RWPE1 (cell line): ENCODE data around the gene NOXRED1.
"Not testable (repeated sequence)": the region's sequence is repeated elsewhere in the genome, so short reads cannot be mapped to it uniquely, and the experiment has no call there.

Experiments used
- CTCF ChIA-PET: fragments of 350-600 bp; sonication (Branson Sonifier 250); formaldehyde crosslinking; extraction: SDS; loops from one replicate; lab custom pipeline; 2021; lab: Yijun Ruan, JAX
- POLR2A ChIA-PET: fragments of 400-600 bp; formaldehyde crosslinking; extraction: SDS; loops from one replicate; lab custom pipeline; 2020; ENCODE audit warnings: antibody characterized with exemption; ENCODE audit not compliant: low non-redundant PET; lab: Yijun Ruan, JAX
- DNase-seq: peaks from one replicate; pipeline ENCODE4 v3.0.0; 2012; ENCODE audit warnings: low spot score
- H3K27ac ChIP-seq: fragments of 450-650 bp; 2 replicates; pipeline ENCODE4 v1.5.1; 2017
- CTCF ChIP-seq: fragments of 450-650 bp; conservative IDR thresholded peaks from 2 replicates; pipeline ENCODE4 v1.5.1; 2017; ENCODE audit warnings: low read depth, mild to moderate bottlenecking

NOXRED1 gene

DNA sequence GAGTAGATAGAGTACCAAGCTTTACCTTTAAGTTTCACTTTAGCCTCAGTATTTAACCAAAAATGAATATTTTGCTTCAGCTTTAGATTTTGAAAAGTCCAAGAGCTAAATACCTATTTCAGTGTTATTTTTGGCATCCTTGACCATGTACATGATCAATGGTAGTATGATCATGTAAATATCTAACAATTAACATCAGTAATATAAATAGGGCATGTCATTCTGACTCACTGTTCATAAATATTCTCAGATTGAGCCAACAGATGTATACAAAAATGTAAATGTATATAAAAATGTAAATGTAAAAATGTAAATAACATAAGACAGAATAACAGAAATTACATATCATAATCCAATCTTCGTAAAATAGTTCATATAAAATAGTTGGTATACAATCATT lies 15.3 kb upstream of the NOXRED1 start:
- POLR2A ChIA-PET, result no interaction called here
- no peak overlapping the region for H3K27ac ChIP-seq
- no peak for TF ChIP-seq CTCF
- DNase-seq, result no peak
- CTCF ChIA-PET, result interaction anchor here (0.6 kb wide), 1 partner anchor 41 kb away, joined by 9 read pairs; no protein-coding TSS in a partner anchor

DNA sequence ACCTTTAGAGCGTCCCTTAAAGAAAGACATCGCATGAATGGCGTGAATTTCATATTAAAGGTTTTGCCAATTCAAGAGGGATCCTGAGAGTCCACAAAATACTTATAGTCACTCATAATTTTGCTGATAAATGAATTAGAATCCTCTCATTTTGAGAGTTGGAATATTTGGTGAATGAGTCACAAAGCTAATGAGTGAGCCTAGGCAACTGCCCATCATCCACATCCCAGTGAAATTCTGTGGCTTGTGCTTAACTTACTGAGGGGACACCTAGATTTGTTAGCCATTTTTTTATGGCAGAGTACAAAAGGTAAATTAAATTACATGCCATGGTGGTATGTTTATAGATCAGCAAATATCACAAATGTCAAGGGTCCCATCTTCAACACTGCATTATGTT lies 12.7 kb upstream of the NOXRED1 start:
- ChIA-PET POLR2A (no interaction called here), CTCF (no interaction called here)
- H3K27ac ChIP-seq, result no peak overlapping the region
- DNase-seq, result no peak
- TF ChIP-seq CTCF, result no peak

GRCh38 chr14:77426396-77426795 lies 3.1 kb upstream of the NOXRED1 start:
- ChIA-PET CTCF (no interaction called here), POLR2A (no interaction called here)

DNA sequence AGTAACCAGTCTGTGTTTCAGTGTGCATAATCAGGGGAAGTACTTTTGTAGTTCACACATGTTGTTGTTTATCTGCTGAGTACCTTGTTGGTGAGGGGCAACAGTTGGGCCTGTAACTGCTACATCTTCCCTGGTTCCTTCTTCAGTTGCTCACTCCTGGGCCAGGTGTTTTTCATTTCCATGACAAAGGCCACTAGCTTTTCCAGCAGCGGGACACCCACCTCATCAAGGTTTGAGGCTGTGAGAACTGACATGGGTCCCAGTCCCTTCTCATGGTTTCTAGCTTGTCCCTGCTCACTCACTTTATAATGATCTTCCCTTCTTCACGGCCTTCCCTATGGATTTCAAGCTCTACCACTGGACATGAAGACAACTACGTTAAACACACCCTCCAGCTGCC lies 1.5 kb upstream of the NOXRED1 start:
- ChIA-PET CTCF (no interaction called here), POLR2A (no interaction called here)
- TF ChIP-seq CTCF, result no peak

More at GRCh38 chr14:77426396-77426795, 3.1 kb upstream of the NOXRED1 start:
- TF ChIP-seq CTCF, result no peak
- H3K27ac ChIP-seq, result no peak overlapping the region
- DNase-seq, result no peak

GRCh38 chr14:77421201-77421600 lies 2.1 kb downstream of the NOXRED1 start:
- no peak for DNase-seq
- ChIA-PET CTCF (interaction anchor here (0.5 kb wide), 1 partner anchor 16 kb away, joined by 3 read pairs; no protein-coding TSS in a partner anchor), POLR2A (no interaction called here)
- no peak overlapping the region for H3K27ac ChIP-seq
- TF ChIP-seq CTCF, result no peak

More for the DNA sequence above, 1.5 kb upstream of the NOXRED1 start:
- no peak overlapping the region for H3K27ac ChIP-seq
- no peak for DNase-seq

- TF ChIP-seq CTCF, result no peak
- no peak overlapping the region for H3K27ac ChIP-seq
- no peak for DNase-seq
- POLR2A ChIA-PET, result no interaction called here
- CTCF ChIA-PET, result no interaction called here
Observed at GRCh38 chr14:77416836-77417235, 6.5 kb downstream of the NOXRED1 start.

GRCh38 chr14:77416098-77416497 lies 7.2 kb downstream of the NOXRED1 start:
- DNase-seq, H3K27ac ChIP-seq, POLR2A ChIA-PET: not testable (repeated sequence)
- CTCF ChIA-PET, result interaction anchor here (0.6 kb wide), 1 partner anchor 43 kb away, joined by 3 read pairs; no protein-coding TSS in a partner anchor

DNA sequence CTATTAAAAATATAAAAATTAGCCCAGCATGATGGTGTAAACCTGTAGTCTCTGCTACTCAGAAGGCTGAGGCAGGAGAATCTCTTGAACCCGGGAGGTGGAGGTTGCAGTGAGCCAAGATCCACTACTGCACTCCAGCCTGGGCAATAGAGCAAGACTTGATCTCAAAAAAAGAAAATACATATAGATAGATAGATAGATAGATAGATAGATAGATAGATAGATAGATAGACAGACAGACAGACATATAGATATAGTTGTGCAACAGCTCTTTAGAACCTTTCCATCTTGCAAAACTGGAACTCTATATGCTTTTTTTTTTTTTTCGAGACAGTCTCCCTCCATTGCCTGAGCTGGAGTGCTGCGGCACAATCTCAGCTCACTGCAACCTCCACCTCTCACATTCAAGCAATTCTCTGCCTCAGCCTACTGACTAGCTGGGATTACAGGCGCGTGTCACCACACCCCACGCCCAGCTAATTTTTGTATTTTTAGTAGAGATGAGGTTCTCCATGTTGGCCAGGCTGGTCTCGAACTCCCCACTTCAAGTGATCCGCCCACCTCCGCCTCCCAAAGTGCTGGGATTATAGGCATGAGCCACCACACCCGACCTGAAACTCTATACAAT lies 7.8 kb downstream of the NOXRED1 start:
- POLR2A ChIA-PET, H3K27ac ChIP-seq, DNase-seq: not testable (repeated sequence)
- CTCF ChIA-PET, result interaction anchor here (0.6 kb wide), 1 partner anchor 43 kb away, joined by 3 read pairs; no protein-coding TSS in a partner anchor
